ENCODE measurements around the gene MIER2.
"Not testable (repeated sequence)": the region's sequence is repeated elsewhere in the genome, so short reads cannot be mapped to it uniquely, and the experiment has no call there.

MIER2 gene

GRCh38 chr19:281156-281853 is 63.3 kb downstream of the MIER2 start:
- DNase-seq, result no peak

GRCh38 chr19:280541-281009 is 64.0 kb downstream of the MIER2 start:
- peak; percentile 71 for DNase-seq

GRCh38 chr19:279656-280055 is 64.9 kb downstream of the MIER2 start:
- no peak for DNase-seq

GRCh38 chr19:279231-279630 is 65.4 kb downstream of the MIER2 start:
- no peak for DNase-seq

GRCh38 chr19:277581-278165 is 66.9 kb downstream of the MIER2 start:
- no peak for DNase-seq

GRCh38 chr19:277131-277530 is 67.5 kb downstream of the MIER2 start:
- no peak for DNase-seq

- DNase-seq, result no peak
Observed at GRCh38 chr19:275958-276646, 68.5 kb downstream of the MIER2 start.

GRCh38 chr19:275000-275399 is 69.6 kb downstream of the MIER2 start:
- DNase-seq, result no peak

GRCh38 chr19:273393-273792 is 71.2 kb downstream of the MIER2 start:
- DNase-seq, result no peak

- DNase-seq, result no peak
Observed at GRCh38 chr19:271856-272255, 72.7 kb downstream of the MIER2 start.

GRCh38 chr19:270766-271318 is 73.8 kb downstream of the MIER2 start:
- DNase-seq, result not testable (repeated sequence)

- no peak for DNase-seq
Observed at GRCh38 chr19:269241-269640, 75.4 kb downstream of the MIER2 start.

GRCh38 chr19:262125-262524 is 82.5 kb downstream of the MIER2 start:
- DNase-seq, result no peak

- DNase-seq, result not testable (repeated sequence)
Observed at GRCh38 chr19:256804-257203, 87.8 kb downstream of the MIER2 start.
